Cerebellar cortex (tissue), 1 donor: ENCODE results near the gene MST1.

Experiments
- DNase-seq: peaks from one replicate; pipeline ENCODE4 v3.0.0-alpha.2; 2015; ENCODE audit warnings: low spot score

MST1 gene

DNA sequence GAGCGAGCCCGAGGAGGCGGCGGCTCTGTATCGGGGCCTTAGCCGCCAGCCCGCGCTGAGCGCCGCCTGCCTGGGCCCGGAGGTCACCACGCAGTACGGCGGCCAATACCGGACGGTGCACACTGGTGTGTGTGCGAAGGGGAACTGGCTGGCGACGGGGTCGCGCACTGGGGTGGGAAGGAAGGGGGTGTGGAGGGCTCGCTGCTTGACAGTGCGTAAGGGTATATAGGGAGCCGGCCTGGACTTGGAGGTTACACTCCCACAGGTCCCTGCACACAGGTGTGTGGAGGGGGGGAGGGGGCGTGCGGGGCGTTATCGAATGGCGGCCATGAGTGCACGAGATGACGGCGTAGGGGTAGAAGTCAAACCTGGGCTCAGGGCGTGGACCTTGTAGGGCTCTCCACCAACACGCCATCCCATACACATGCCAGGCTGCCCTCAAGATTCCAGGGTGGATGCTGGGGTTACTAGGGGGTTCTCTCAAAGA is 14.7 kb downstream of the MST1 start:
- DNase-seq: no peak

DNA sequence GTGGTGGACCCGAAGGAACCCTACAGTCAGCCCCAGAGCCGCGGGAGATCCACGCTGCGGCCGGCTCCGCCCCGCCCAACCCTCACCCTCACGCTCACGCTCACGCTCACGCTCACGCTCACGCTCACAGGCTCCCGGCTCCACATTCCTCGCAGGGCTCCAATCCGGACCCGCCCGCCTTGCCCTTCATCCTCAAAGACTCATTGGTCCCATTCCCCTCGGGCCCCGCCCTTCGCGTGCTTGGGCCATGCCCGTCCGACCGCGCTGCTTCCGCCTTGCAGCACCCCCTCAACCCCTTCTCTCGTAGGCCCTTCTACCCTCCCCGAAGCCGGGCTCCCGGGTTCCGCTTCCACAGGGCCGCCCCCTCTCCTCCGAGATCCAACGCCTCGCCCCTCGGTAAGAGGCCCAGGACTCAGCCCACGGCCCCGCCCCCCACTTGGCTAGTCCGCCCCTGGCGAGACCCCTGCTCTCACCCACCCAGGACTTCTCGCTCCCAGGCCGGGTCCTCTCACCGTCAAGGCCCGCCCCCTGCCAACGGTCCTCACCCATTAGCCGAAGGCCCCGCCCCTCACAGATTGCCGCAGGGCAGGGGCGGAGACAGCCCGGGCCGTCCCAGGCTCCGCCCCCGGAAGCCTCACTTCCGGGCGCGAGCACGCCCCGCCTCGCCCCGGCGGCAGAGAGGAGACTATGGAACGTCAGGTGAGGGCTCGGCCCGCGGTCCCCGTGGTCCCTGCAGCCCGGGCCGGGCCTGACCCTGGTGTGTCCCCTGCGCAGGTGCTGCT is 15.4 kb downstream of the MST1 start, which contains the start of gene APEH:
Gene APEH, plus strand, starts transcription at position 637 of the 782 bp plus-strand sequence. Its CDS starts 51 bp downstream, at position 688.
- DNase-seq: peak; percentile 94

DNA sequence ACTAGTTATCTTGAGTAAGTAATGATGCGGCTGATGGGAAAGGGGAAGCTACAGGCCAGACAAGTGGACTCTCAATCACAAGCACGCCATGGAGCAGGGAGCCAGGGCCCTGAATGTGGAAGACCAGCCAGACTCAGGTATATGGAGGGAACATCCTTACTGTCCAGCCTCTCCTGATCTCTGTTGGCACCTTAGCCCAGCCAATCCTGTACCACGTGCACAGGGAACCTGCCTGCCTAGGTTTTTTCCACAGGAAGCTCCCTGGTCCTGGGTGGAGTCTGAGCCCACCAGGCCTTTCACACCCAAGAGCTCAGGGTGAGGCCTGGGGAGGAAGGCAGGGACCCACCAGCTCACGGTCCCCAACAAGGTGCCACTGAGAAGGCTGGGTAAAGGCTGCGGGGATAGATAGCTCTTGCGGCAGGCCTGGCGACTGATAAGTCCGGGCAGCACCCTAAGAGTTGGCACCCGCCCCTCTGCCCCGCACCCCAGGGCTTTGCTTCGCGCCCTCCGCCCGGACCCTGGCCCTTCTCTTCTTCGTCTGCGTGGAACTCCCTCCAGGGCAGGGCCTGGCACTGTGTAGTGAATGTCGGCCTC is 16.1 kb downstream of the MST1 start:
- peak; percentile 30 for DNase-seq

DNA sequence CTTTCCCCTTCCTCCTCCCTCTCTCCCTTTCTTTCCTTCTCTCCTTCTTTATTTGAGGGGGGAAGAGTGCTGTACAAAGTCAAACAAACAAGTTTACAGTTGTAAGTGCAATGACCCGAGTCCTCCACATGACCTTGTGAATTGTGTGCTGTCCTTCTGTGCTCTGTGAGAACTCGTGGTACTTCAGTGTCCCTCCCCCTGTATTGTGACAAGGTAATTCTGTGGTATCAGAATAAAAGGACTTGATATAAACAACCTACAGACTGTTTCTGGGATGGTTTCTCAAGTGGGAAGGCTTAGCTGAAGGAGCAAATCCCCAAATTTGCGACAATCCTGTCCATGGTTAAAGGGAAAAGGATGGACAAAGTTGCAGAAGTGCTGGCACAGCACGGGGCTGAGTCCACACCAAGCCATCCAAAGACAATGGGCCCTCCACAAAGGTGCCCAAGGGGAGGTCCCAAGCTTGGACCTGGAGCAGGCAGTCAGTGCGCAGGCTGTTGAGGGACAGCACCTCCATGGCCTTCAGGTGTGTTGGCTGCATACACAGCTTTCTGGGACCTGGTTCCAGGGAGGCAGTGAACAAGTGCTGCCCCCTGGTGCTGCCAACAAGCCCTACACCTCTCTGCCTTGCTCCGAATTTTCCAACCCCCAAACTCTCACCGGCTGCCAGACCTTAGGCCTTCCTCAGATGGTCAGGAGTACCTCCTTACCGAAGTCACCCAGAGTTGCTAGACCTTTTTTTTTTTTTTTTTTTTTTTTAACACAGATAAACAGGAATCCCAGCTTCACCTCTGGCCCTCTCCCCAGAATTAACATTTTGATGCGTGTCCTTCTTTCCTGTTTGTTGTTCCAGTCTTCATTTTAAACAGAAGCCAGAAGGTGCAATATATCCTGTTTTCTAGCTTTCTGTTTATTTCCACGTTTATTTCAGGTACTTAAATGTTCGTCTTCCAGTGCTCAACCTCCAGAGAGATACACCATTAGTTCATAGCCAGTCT is 17.7 kb downstream of the MST1 start:
- DNase-seq: peak; percentile 94

DNA sequence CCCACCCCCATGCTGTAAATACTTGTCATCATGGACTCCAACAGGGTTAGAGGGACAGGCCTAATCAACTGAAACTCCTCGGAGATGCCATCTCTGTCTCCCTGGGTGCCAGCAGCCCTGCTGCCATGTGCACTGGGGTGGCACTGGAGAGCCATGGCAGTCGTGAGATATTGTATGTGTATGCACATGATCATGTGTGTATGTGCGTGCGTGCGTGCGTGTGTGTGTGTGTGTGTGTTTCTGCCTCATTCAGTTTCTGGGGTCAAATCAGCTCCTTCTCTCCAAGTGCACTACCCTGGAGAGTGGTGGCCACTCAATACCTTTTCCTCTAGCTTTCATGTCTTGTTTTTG is 18.4 kb downstream of the MST1 start:
- DNase-seq: no peak

DNA sequence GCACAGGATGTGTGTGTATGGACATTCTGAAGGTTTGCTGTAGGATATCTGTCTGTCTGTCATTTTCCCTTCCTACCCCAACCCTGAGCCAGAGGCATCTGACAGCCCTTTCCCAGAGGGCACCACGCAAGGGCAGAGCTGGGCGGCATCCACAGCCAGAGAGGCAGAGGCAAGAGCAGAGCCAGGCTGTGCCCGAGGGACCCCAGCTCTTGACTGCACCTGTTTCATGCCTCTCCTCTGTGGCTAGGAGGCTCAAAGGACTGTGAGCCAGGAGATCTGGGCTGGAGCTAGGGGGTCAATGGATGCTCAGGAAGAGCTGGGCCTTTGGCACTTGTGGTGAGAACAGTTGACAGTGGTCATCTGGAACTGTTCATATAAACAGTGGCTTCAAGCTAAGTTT is 19.9 kb downstream of the MST1 start:
- DNase-seq: no peak

- DNase-seq: no peak
These were observed 20.4 kb downstream of the MST1 start for GRCh38 chr3:49668861-49669260.

GRCh38 chr3:49668414-49668797 is 20.9 kb downstream of the MST1 start:
- no peak for DNase-seq

- DNase-seq: no peak
These were observed 21.4 kb downstream of the MST1 start for GRCh38 chr3:49667701-49668413.

GRCh38 chr3:49666592-49666991 is 22.7 kb downstream of the MST1 start:
- no peak for DNase-seq

GRCh38 chr3:49665822-49666519 is 23.3 kb downstream of the MST1 start:
- no peak for DNase-seq

DNA sequence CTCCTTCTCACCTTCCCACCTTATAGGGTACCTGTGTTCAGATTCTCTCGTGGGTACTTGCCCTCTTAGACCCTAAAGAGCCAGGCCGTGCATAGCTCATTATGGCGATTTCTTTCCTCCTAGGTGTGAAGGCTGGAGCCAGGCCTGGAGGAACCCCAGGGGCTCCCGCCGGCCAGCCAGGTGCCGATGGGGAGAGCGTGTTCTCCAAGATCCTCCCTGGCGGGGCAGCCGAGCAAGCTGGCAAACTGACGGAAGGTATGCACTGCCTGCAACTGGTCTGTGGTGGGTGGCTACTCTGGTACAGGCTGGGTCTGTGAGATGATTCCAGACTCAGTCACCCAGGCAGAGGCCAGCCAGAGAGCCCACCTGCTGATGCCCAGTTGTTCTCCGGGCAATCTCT is 25.0 kb downstream of the MST1 start:
- no peak for DNase-seq

- no peak for DNase-seq
These were observed 25.4 kb downstream of the MST1 start for GRCh38 chr3:49663831-49664230.

DNA sequence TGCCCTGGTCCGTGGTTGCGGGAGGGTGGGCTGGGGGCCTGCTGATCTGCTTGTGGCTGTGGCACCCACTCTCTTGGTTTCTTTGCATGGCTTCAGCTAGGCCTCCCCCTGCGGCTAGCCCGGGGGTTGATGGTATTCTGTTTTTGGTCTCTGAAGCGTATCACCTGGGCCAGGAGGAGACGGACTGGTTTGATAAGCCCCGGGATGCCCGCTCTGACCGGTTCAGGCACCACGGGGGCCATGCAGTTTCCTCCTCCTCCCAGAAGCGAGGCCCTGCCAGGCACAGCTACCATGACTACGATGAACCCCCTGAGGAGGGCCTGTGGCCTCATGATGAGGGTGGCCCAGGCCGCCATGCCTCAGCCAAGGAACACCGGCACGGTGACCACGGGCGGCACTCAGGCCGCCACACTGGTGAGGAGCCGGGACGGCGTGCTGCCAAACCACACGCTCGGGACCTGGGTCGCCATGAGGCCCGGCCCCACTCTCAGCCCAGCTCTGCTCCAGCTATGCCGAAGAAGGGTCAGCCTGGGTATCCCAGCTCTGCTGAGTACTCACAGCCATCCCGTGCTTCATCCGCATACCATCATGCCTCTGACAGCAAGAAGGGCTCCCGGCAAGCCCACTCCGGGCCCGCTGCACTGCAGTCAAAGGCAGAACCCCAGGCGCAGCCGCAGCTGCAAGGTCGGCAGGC is 26.4 kb downstream of the MST1 start:
- DNase-seq: no peak

GRCh38 chr3:49662021-49662420 is 27.3 kb downstream of the MST1 start:
- DNase-seq: no peak

DNA sequence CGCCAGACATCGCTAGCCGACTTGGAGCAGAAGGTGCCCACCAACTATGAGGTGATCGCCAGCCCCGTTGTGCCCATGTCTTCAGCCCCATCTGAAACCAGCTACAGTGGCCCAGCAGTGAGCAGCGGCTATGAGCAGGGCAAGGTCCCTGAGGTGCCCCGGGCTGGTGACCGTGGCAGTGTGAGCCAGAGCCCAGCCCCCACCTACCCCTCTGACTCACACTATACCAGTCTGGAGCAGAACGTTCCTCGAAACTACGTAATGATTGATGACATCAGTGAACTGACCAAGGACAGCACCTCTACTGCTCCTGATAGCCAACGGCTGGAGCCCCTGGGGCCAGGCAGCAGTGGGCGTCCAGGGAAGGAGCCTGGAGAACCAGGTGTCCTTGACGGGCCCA is 28.0 kb downstream of the MST1 start:
- no peak for DNase-seq

GRCh38 chr3:49659756-49660155 is 29.5 kb downstream of the MST1 start:
- no peak for DNase-seq

DNA sequence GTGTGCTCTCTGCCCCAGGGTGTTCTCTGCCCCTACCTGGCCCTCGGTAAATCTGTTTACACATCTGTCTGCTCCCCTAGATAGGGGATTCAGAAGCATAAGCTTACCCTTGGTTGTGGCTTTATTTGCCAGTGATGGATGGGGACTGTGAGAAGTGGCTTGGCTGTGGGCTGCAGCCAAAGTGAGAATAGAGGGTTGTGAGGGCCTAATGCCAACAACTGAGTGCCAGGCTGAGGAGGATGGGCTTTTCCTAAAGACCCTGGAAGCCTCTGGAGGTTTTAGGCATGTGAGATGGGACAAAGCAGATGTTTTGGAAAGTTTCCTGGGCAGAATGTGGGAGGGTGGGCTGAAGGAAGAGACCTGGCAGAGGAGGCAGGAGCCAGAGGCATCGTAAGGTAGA is 30.6 kb downstream of the MST1 start:
- no peak for DNase-seq

DNA sequence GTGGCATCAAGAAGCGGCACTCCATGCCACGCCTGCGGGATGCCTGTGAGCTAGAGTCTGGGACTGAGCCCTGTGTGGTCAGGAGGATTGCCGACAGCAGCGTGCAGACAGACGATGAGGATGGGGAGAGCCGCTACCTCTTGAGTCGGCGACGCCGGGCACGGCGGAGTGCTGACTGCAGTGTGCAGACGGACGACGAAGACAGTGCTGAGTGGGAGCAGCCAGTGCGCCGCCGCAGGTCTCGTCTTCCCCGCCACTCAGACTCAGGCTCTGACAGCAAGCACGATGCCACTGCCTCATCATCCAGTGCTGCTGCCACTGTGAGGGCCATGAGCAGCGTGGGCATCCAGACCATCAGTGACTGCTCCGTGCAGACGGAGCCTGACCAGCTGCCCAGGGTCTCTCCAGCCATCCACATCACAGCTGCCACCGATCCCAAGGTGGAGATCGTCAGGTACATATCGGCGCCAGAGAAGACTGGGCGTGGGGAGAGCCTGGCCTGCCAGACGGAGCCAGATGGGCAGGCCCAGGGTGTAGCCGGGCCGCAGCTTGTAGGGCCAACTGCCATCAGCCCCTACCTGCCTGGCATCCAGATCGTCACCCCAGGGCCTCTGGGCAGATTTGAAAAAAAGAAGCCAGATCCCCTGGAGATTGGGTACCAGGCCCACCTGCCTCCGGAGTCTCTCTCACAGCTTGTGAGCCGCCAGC is 31.9 kb downstream of the MST1 start:
- peak; percentile 74 for DNase-seq

GRCh38 chr3:49656541-49657112 is 32.6 kb downstream of the MST1 start:
- DNase-seq: peak; percentile 51
